H1 (cell line): ENCODE measurements around the gene ZNF8.

Source experiments
- CHD1 ChIP-seq: IDR thresholded peaks from 2 replicates; pipeline ENCODE4 v1.6.1; 2012; ENCODE audit warnings: low read depth, low read length, improper control_type of control experiment
- CTCF ChIP-seq, 3 experiments: IDR thresholded peaks; 1 replicate in 2 of 3; 2 replicates in 1 of 3; pipeline versions ENCODE4 v1.5.1 to v1.6.1; 2011; ENCODE audit warnings: low read length in 3 of 3, mild to moderate bottlenecking in 3 of 3, inconsistent platforms in 2 of 3, low read depth in 1 of 3, moderate library complexity in 1 of 3; ENCODE audit not compliant: insufficient read depth in 1 of 3; ENCODE audit errors: control extremely low read depth in 1 of 3
- HDAC2 ChIP-seq, 2 experiments: fragments of 300-600 bp in 1 of 2; sonication (generic) in 1 of 2; IDR thresholded peaks; 2 replicates each; pipeline ENCODE4 v1.6.1; 2011 to 2012; ENCODE audit warnings: low read depth in 2 of 2, low read length in 2 of 2, mild to moderate bottlenecking in 2 of 2, moderate library complexity in 2 of 2, borderline replicate concordance in 1 of 2, inconsistent platforms in 1 of 2
- JUND ChIP-seq: IDR thresholded peaks from 2 replicates; pipeline ENCODE4 v1.6.1; 2011; ENCODE audit warnings: mild to moderate bottlenecking, improper control_type of control experiment, low read length
- KDM1A ChIP-seq: fragments of 200-600, 300-600 bp; sonication (generic); IDR thresholded peaks from 2 replicates; pipeline ENCODE4 v1.7.1; 2016; ENCODE audit warnings: mild to moderate bottlenecking, low read length, borderline replicate concordance
- POLR2A ChIP-seq, 2 experiments: IDR thresholded peaks; 1 replicate in 1 of 2; 2 replicates in 1 of 2; pipeline ENCODE4 v1.6.1; 2011; ENCODE audit warnings: low read depth in 2 of 2, low read length in 2 of 2, mild to moderate bottlenecking in 2 of 2; ENCODE audit errors: control extremely low read depth in 1 of 2
- RFX5 ChIP-seq: IDR thresholded peaks from 2 replicates; pipeline ENCODE4 v1.6.1; 2011; ENCODE audit warnings: low read depth, low read length, improper control_type of control experiment, borderline replicate concordance
- TAF1 ChIP-seq: IDR thresholded peaks from 2 replicates; pipeline ENCODE4 v1.6.1; 2011; ENCODE audit warnings: mild to moderate bottlenecking, low read depth, low read length
- USF2 ChIP-seq: IDR thresholded peaks from 2 replicates; pipeline ENCODE4 v1.6.1; 2011; ENCODE audit warnings: low read length, improper control_type of control experiment

- no peak; the same call in 1 of the 2 replicates for TF ChIP-seq TAF1
- peak; percentile 12 to 43; a peak in 2 of 3 replicates for TF ChIP-seq POLR2A (IDR thresholded peaks at IDR 0.05; ENCODE audit: control extremely low read depth in 1 of 2, low read depth in 2 of 2, low read length in 2 of 2)
- TF ChIP-seq CTCF (IDR thresholded peaks at IDR 0.05; ENCODE audit: control extremely low read depth in 1 of 3, insufficient read depth in 1 of 3, low read depth in 1 of 3, low read length in 3 of 3) = no peak
- no peak for TF ChIP-seq USF2
- TF ChIP-seq RFX5 = no peak
- no peak for TF ChIP-seq HDAC2 (IDR thresholded peaks at IDR 0.05; ENCODE audit: borderline replicate concordance in 1 of 2, low read depth in 2 of 2, low read length in 2 of 2)
- TF ChIP-seq JUND = no peak
- no peak for TF ChIP-seq CHD1
- TF ChIP-seq KDM1A = no peak
These were observed 528 bp downstream of the ZNF8 start for GRCh38 chr19:58279042-58279924.
